ENCODE measurements around the gene NBDY. TPM values are rescaled to one million over a fixed set of nuclear protein-coding genes. Genes with fewer than 3 reads are reported as not detected.
A peak's percentile ranks its signal among the peaks of the same experiment; 100 is the strongest.

The NBDY gene
- total RNA-seq, 1 experiment from 2014 or later, result 53.1 TPM

- CTCF ChIA-PET, result no interaction called here
- Histone ChIP-seq H3K9me3 (ENCODE audit: low read depth, low read length, poor library complexity, severe bottlenecking) (no peaks in the 10 kb centered on the region), H3K27me3 (replicated peaks; ENCODE audit: insufficient read depth, low read depth, low read length, poor library complexity) (no peaks in the 10 kb centered on the region), H3K4me1 (ENCODE audit: insufficient read depth, low read length, poor library complexity, severe bottlenecking) (no peaks in the 10 kb centered on the region), H3K4me3 (ENCODE audit: low read depth, low read length, poor library complexity, severe bottlenecking) (no peak overlapping the region), H3K36me3 (ENCODE audit: insufficient read depth, low read length, poor library complexity, severe bottlenecking) (no peaks in the 10 kb centered on the region), H3K27ac (ENCODE audit: low read depth, low read length, poor library complexity, severe bottlenecking) (no peak overlapping the region)
- no TSS peak for BruUV-seq (replicated peaks)
- POLR2A ChIA-PET (ENCODE audit: low non-redundant PET), result no interaction called here
- no peak for TF ChIP-seq CTCF (conservative IDR thresholded peaks at IDR 0.05; ENCODE audit: low read depth, low read length)
- intact Hi-C loops (cut with micrococcal nuclease; ENCODE audit: unreplicated experiment), result loop anchor here (10.0 kb wide), 1 partner anchor 53 kb away; no protein-coding TSS in a partner anchor
- no peak for DNase-seq (ENCODE audit: low spot score)
These were observed 68.7 kb downstream of the NBDY start for GRCh38 chrX:56797574-56798338.

- Histone ChIP-seq H3K36me3 (ENCODE audit: insufficient read depth, low read length, poor library complexity, severe bottlenecking) (no peaks in the 10 kb centered on the region), H3K4me1 (ENCODE audit: insufficient read depth, low read length, poor library complexity, severe bottlenecking) (no peaks in the 10 kb centered on the region), H3K4me3 (ENCODE audit: low read depth, low read length, poor library complexity, severe bottlenecking) (no peak overlapping the region), H3K9me3 (ENCODE audit: low read depth, low read length, poor library complexity, severe bottlenecking) (no peaks in the 10 kb centered on the region), H3K27ac (ENCODE audit: low read depth, low read length, poor library complexity, severe bottlenecking) (no peak overlapping the region), H3K27me3 (replicated peaks; ENCODE audit: insufficient read depth, low read depth, low read length, poor library complexity) (no peaks in the 10 kb centered on the region)
- TF ChIP-seq CTCF (conservative IDR thresholded peaks at IDR 0.05; ENCODE audit: low read depth, low read length), result no peak
- TF ChIP-seq EZH2 (IDR thresholded peaks at IDR 0.05; ENCODE audit: borderline replicate concordance, low read depth, low read length, poor library complexity, severe bottlenecking), result no peak
- ChIA-PET CTCF (no interaction called here), POLR2A (ENCODE audit: low non-redundant PET) (no interaction called here)
- intact Hi-C loops (cut with micrococcal nuclease; ENCODE audit: unreplicated experiment), result loop anchor here (10.0 kb wide), 1 partner anchor 54 kb away; no protein-coding TSS in a partner anchor
- no TSS peak for BruUV-seq (replicated peaks)
- no peak for DNase-seq (ENCODE audit: low spot score)
These were observed 69.3 kb downstream of the NBDY start for GRCh38 chrX:56798339-56798711.

GRCh38 chrX:56798866-56799758 is 70.1 kb downstream of the NBDY start:
- DNase-seq (ENCODE audit: low spot score), result peak; percentile 39
- intact Hi-C loops (cut with micrococcal nuclease; ENCODE audit: unreplicated experiment), result loop anchor here (10.0 kb wide), 1 partner anchor 54 kb away; no protein-coding TSS in a partner anchor
- Histone ChIP-seq H3K4me1 (ENCODE audit: insufficient read depth, low read length, poor library complexity, severe bottlenecking) (no peaks in the 10 kb centered on the region), H3K27me3 (replicated peaks; ENCODE audit: insufficient read depth, low read depth, low read length, poor library complexity) (no peaks in the 10 kb centered on the region), H3K9me3 (ENCODE audit: low read depth, low read length, poor library complexity, severe bottlenecking) (no peaks in the 10 kb centered on the region), H3K4me3 (ENCODE audit: low read depth, low read length, poor library complexity, severe bottlenecking) (no peak overlapping the region), H3K27ac (ENCODE audit: low read depth, low read length, poor library complexity, severe bottlenecking) (no peak overlapping the region), H3K36me3 (ENCODE audit: insufficient read depth, low read length, poor library complexity, severe bottlenecking) (no peaks in the 10 kb centered on the region)
- BruUV-seq (replicated peaks), result no TSS peak
- TF ChIP-seq EZH2 (IDR thresholded peaks at IDR 0.05; ENCODE audit: borderline replicate concordance, low read depth, low read length, poor library complexity, severe bottlenecking) (no peak), CTCF (conservative IDR thresholded peaks at IDR 0.05; ENCODE audit: low read depth, low read length) (no peak)
- ChIA-PET POLR2A (ENCODE audit: low non-redundant PET) (no interaction called here), CTCF (no interaction called here)

All from A673 (cell line).